Activated B cell treated with CpG ODN at 0.5 μM for 24 hours (primary cell): ENCODE results near the gene CCDC141. TPM values are rescaled to one million over a fixed set of nuclear protein-coding genes. Genes with fewer than 3 reads are reported as not detected.

Experiments
- ATAC-seq: fragments of 200-7000 bp; cut with Tn5 transposase; one replicate; pipeline ENCODE4 v1.10.0; 2021; ENCODE audit warnings: low read depth, mild to moderate bottlenecking, moderate library complexity
- CTCF ChIA-PET: fragments of 350-600 bp; sonication (Branson Sonifier 250); formaldehyde crosslinking; loops from one replicate; lab custom pipeline; 2021; ENCODE audit warnings: antibody characterized with exemption; lab: Charles Lee
- POLR2A ChIA-PET: fragments of 350-600 bp; sonication (Branson Sonifier 250); formaldehyde crosslinking; loops from one replicate; lab custom pipeline; 2021; ENCODE audit warnings: antibody characterized with exemption; lab: Charles Lee
- DNase-seq: peaks from one replicate; pipeline ENCODE4 v3.0.0; 2022
- H3K27ac Mint-ChIP-seq: one replicate; pipeline ENCODE4 v1.8.0; 2020; ENCODE audit warnings: mixed read lengths
- H3K27me3 Mint-ChIP-seq: one replicate; pipeline ENCODE4 v1.8.0; 2021; ENCODE audit warnings: mixed read lengths
- H3K36me3 Mint-ChIP-seq: one replicate; pipeline ENCODE4 v1.8.0; 2021; ENCODE audit warnings: low read depth, mixed read lengths
- H3K4me1 Mint-ChIP-seq: one replicate; pipeline ENCODE4 v1.8.0; 2021; ENCODE audit warnings: mixed read lengths
- H3K4me3 Mint-ChIP-seq: one replicate; pipeline ENCODE4 v1.8.0; 2020; ENCODE audit warnings: mild to moderate bottlenecking, mixed read lengths
- H3K9me3 Mint-ChIP-seq: one replicate; pipeline ENCODE4 v1.8.0; 2020; ENCODE audit warnings: mixed read lengths
- intact Hi-C: fragments of 100-400 bp; cut with micrococcal nuclease; formaldehyde crosslinking; loops from one replicate; pipeline ENCODE4 v1.15.1; 2024
- total RNA-seq: library from RNA; stranded (reverse); gene quantifications from 2 replicates; pipeline ENCODE4 v1.2.3, GENCODE V29; 2022
- TF ChIP-seq, protein P1 (sequence below): fragments of 200-600 bp; IDR thresholded peaks from one replicate; pipeline ENCODE4 v1.8.0; 2022; ENCODE audit warnings: antibody characterized with exemption, mild to moderate bottlenecking

CCDC141 gene
- total RNA-seq, 1 donor from 2014 or later, result 38.8 TPM

DNA sequence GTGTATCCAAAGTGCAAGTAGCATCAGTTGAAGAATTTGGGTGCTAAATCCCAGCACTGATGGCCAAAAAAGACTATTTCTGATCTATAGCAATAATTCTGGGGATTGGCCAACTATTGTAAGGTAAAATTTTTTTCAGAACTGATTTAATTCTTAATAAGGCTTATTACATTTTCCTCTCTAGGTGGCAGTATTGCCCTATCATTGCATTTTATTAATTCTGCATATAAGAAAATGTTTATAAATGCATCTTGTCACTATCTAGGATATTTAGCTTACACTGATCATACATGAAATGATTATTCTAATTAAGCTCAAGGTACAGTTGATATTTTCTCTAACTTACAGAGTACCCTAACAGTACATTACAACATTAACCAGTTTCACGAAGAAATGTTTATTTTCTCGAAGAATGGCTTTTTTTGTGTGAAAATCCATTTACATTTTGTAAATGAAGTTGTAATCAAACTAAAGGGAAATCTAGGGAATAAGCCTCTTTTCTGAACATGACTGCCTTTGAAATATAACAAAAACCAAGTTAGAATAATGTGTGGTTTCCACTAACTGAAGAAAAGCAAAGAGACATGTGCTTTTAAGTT is 253.8 kb downstream of the CCDC141 start:
- H3K4me3 Mint-ChIP-seq, result no peak overlapping the region
- H3K9me3 Mint-ChIP-seq, result no peaks in the 10 kb centered on the region
- no peak for ATAC-seq
- TF ChIP-seq, protein P1, sequence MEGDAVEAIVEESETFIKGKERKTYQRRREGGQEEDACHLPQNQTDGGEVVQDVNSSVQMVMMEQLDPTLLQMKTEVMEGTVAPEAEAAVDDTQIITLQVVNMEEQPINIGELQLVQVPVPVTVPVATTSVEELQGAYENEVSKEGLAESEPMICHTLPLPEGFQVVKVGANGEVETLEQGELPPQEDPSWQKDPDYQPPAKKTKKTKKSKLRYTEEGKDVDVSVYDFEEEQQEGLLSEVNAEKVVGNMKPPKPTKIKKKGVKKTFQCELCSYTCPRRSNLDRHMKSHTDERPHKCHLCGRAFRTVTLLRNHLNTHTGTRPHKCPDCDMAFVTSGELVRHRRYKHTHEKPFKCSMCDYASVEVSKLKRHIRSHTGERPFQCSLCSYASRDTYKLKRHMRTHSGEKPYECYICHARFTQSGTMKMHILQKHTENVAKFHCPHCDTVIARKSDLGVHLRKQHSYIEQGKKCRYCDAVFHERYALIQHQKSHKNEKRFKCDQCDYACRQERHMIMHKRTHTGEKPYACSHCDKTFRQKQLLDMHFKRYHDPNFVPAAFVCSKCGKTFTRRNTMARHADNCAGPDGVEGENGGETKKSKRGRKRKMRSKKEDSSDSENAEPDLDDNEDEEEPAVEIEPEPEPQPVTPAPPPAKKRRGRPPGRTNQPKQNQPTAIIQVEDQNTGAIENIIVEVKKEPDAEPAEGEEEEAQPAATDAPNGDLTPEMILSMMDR, result no peak
- no peak for DNase-seq
- intact Hi-C loops, result loop anchor here (1.0 to 2.0 kb wide), 6 partner anchors 119 to 955 kb away; no protein-coding TSS in a partner anchor
- POLR2A ChIA-PET, result no interaction called here
- no peaks in the 10 kb centered on the region for H3K4me1 Mint-ChIP-seq
- H3K27ac Mint-ChIP-seq, result no peak overlapping the region
- CTCF ChIA-PET, result interaction anchor here (0.9 to 1.9 kb wide), 6 partner anchors 13 to 333 kb away, joined by 3 to 7 read pairs (median 5); no protein-coding TSS in a partner anchor
- H3K36me3 Mint-ChIP-seq, result peaks cover 51% of the 10 kb centered on the region
- no peaks in the 10 kb centered on the region for H3K27me3 Mint-ChIP-seq

DNA sequence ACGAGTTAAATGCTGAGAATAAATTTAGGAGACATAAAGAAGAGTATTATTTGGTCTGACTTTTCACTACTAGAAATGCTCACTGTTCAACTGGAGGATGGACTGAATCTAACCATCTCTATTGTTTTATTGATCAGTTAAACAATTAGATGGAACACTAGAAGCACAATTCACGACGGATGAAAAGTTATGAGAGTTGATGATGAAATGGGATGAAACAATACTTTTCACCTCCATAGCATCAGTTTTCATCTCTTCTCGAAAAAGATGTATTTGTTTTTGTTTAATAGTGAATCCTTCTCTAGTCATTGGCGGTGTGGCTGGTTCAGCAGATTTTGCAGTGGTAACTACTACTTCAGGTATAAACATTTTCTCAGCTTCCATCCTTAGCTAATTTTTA is 262.0 kb downstream of the CCDC141 start:
- no peaks in the 10 kb centered on the region for H3K4me1 Mint-ChIP-seq
- TF ChIP-seq, protein P1, result no peak
- CTCF ChIA-PET, result no interaction called here
- no peak overlapping the region for H3K4me3 Mint-ChIP-seq
- DNase-seq (no peak), ATAC-seq (no peak)
- POLR2A ChIA-PET, result no interaction called here
- H3K27ac Mint-ChIP-seq, result no peak overlapping the region
- H3K36me3 Mint-ChIP-seq, result peaks cover 51% of the 10 kb centered on the region
- H3K9me3 Mint-ChIP-seq, result no peaks in the 10 kb centered on the region
- no peaks in the 10 kb centered on the region for H3K27me3 Mint-ChIP-seq
- intact Hi-C loops, result no loop called here

DNA sequence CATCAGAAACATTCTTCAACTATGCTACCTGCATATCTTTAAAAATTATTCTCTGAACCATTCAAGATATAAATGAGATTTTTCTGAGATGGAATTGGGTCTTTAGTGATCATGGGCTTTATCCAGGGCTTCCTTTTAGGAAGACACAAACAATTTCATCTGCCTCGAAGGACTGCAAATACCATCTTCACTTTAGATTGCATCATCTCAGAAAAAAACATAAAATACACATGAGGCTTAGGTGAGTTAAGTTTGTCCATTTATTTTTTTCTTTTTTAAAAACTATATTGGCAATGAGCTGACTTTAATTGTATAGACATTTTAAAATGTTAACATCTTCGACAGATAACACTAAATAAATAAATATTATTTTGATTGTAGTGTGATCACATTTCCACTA is 262.8 kb downstream of the CCDC141 start:
- H3K27ac Mint-ChIP-seq, result no peak overlapping the region
- POLR2A ChIA-PET, result no interaction called here
- H3K4me1 Mint-ChIP-seq, result no peaks in the 10 kb centered on the region
- H3K4me3 Mint-ChIP-seq, result no peak overlapping the region
- H3K9me3 Mint-ChIP-seq, result no peaks in the 10 kb centered on the region
- ATAC-seq (no peak), DNase-seq (no peak)
- intact Hi-C loops, result no loop called here
- CTCF ChIA-PET, result no interaction called here
- TF ChIP-seq, protein P1, result no peak
- no peaks in the 10 kb centered on the region for H3K27me3 Mint-ChIP-seq
- peaks cover 54% of the 10 kb centered on the region for H3K36me3 Mint-ChIP-seq

DNA sequence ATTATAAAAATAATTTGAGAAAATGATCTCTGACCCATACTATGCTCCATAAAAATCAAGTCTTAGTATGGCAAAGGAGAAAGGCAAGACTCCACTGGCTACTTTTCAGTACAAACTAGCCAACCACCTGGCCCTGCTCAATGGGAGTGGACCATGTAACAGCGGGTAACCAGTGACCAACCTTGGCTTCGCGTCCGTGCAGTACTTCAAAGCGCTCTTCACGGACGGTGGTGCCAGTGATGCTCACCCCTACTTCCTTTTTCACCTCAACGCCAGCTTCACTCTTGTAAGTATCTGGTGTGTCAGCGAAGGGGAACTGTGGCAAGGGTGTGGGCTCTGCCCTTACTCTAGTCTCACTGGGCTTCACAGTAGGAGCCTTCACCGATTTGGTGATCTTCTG is 266.0 kb downstream of the CCDC141 start:
- TF ChIP-seq, protein P1, result no peak
- CTCF ChIA-PET, result interaction anchor here (1.2 kb wide), 1 partner anchor 12 kb away, joined by 3 read pairs; no protein-coding TSS in a partner anchor

DNA sequence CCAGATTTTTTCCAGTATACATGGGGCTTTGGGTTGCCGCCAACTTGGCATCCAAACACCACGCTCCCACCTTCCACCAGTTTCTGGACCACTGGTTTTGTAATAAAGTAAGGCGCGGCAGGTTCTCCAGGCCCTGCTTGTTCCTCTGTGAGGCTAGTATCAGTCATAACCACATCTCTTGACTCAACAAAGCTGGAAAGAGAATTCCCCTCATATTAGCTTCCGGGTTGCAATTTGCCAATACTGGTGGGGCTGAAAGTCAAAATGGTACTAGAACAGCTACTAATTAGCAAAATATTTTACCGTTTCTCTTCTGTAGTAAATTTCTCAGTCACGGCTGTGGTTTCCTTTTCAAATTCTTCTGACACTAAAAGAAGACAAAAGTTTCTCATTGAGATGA is 267.7 kb downstream of the CCDC141 start:
- H3K27ac Mint-ChIP-seq, result no peak overlapping the region
- intact Hi-C loops, result no loop called here
- H3K4me3 Mint-ChIP-seq, result no peak overlapping the region
- no peak for DNase-seq
- H3K27me3 Mint-ChIP-seq, result no peaks in the 10 kb centered on the region
- no peaks in the 10 kb centered on the region for H3K9me3 Mint-ChIP-seq
- TF ChIP-seq, protein P1, result no peak
- H3K36me3 Mint-ChIP-seq, result peaks cover 65% of the 10 kb centered on the region
- ChIA-PET POLR2A (no interaction called here), CTCF (interaction anchor here (0.6 kb wide), 1 partner anchor 22 kb away, joined by 3 read pairs; no protein-coding TSS in a partner anchor)
- ATAC-seq, result no peak
- H3K4me1 Mint-ChIP-seq, result no peaks in the 10 kb centered on the region

More for the DNA sequence above, 266.0 kb downstream of the CCDC141 start:
- Mint-ChIP-seq H3K9me3 (no peaks in the 10 kb centered on the region), H3K36me3 (peaks cover 58% of the 10 kb centered on the region), H3K4me1 (no peaks in the 10 kb centered on the region), H3K4me3 (no peak overlapping the region), H3K27me3 (no peaks in the 10 kb centered on the region), H3K27ac (no peak overlapping the region)
- ATAC-seq (no peak), DNase-seq (no peak)
- intact Hi-C loops, result no loop called here
- POLR2A ChIA-PET, result no interaction called here

Other genes starting within 250 kb of the CCDC141 start
- 33.3 and 40.0 TPM in 2 replicates for gene TTN, start 242.7 kb downstream of the CCDC141 start, total RNA-seq
- gene SESTD1, start 214.7 kb upstream of the CCDC141 start, total RNA-seq, result 49.2 and 49.6 TPM in 2 replicates